HG03565 (cell line): Measurements from ENCODE around the gene SYDE2.
"Not testable (repeated sequence)": the region's sequence is repeated elsewhere in the genome, so short reads cannot be mapped to it uniquely, and the experiment has no call there.

Source experiments
- ATAC-seq: cut with Tn5 transposase; IDR thresholded peaks from one replicate; pipeline ENCODE4 v1.9.1; 2021; ENCODE audit warnings: mild to moderate bottlenecking, moderate library complexity; ENCODE audit not compliant: unreplicated experiment

SYDE2 gene, protein sequence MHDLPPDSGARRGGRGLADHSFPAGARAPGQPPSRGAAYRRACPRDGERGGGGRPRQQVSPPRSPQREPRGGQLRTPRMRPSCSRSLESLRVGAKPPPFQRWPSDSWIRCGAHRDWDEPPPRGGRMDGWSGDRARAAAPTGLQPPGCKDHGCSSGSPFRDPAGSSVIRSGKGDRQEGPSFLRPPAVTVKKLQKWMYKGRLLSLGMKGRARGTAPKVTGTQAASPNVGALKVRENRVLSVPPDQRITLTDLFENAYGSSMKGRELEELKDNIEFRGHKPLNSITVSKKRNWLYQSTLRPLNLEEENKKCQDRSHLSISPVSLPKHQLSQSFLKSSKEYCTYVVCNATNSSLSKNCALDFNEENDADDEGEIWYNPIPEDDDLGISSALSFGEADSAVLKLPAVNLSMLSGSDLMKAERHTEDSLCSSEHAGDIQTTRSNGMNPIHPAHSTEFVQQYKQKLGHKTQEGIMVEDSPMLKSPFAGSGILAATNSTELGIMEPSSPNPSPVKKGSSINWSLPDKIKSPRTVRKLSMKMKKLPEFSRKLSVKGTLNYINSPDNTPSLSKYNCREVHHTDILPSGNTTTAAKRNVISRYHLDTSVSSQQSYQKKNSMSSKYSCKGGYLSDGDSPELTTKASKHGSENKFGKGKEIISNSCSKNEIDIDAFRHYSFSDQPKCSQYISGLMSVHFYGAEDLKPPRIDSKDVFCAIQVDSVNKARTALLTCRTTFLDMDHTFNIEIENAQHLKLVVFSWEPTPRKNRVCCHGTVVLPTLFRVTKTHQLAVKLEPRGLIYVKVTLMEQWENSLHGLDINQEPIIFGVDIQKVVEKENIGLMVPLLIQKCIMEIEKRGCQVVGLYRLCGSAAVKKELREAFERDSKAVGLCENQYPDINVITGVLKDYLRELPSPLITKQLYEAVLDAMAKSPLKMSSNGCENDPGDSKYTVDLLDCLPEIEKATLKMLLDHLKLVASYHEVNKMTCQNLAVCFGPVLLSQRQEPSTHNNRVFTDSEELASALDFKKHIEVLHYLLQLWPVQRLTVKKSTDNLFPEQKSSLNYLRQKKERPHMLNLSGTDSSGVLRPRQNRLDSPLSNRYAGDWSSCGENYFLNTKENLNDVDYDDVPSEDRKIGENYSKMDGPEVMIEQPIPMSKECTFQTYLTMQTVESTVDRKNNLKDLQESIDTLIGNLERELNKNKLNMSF

GRCh38 chr1:85200463-85201339 is at the start of gene SYDE2:
SYDE2 (minus strand) TSS chr1:85201016; CDS start chr1:85200996, 20 bp downstream.
- ATAC-seq, result peak; percentile 64

GRCh38 chr1:85249042-85249441 is 48.2 kb upstream of the SYDE2 start:
- not testable (repeated sequence) for ATAC-seq

DNA sequence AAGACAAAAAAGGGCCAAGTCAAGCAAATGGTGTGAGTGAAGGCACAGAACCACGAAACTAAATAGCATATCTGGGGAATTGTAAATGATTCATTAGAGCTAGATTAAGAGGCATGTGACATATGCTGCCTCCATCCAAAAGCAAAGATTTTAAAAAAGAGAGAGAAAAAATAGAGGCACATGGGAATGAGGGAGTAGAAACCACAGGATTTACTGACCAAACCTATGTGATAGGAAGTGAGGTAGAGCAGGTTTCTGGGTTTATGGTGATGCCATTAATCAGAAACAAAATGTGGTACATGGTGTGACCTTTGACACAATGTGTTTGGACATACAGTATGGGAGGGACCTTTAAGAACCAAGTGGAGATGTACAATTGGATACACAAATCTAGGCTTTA is 45.1 kb upstream of the SYDE2 start:
- no peak for ATAC-seq

- ATAC-seq, result no peak
These were observed 44.6 kb upstream of the SYDE2 start for GRCh38 chr1:85245456-85245855.

- no peak for ATAC-seq
These were observed 43.6 kb upstream of the SYDE2 start for GRCh38 chr1:85244271-85245061.

- no peak for ATAC-seq
These were observed 42.6 kb upstream of the SYDE2 start for GRCh38 chr1:85243372-85243771.

GRCh38 chr1:85240643-85241042 is 39.8 kb upstream of the SYDE2 start:
- no peak for ATAC-seq

- ATAC-seq, result no peak
These were observed 39.4 kb upstream of the SYDE2 start for GRCh38 chr1:85240174-85240601.

GRCh38 chr1:85237613-85238012 is 36.8 kb upstream of the SYDE2 start:
- ATAC-seq, result no peak

GRCh38 chr1:85230305-85230977 is 29.6 kb upstream of the SYDE2 start:
- no peak for ATAC-seq

DNA sequence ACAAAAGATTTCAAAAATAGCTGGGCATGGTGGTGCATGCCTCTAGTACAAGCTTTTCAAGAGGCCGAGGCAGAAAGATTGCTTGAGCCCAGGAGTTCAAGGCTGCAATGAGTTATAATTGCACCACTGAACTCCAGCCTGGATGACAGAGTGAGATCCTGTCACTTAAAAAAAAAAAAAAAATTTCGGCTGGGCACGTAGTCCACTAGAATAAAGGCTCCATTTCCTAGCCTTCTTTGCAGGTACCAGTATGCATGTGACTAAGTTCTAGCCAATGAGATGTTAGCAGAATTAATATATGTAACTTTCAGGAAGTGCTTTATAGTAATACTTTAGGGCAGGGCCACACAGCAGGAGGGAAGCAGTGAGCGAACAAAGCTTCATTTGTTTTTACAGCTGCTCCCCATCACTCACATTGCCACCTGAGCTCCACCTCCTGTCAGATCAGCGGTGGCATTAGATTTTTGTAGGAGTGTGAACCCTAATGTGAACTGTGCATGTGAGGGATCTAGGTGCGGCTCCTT is 28.8 kb upstream of the SYDE2 start:
- no peak for ATAC-seq

GRCh38 chr1:85228972-85229371 is 28.2 kb upstream of the SYDE2 start:
- no peak for ATAC-seq

DNA sequence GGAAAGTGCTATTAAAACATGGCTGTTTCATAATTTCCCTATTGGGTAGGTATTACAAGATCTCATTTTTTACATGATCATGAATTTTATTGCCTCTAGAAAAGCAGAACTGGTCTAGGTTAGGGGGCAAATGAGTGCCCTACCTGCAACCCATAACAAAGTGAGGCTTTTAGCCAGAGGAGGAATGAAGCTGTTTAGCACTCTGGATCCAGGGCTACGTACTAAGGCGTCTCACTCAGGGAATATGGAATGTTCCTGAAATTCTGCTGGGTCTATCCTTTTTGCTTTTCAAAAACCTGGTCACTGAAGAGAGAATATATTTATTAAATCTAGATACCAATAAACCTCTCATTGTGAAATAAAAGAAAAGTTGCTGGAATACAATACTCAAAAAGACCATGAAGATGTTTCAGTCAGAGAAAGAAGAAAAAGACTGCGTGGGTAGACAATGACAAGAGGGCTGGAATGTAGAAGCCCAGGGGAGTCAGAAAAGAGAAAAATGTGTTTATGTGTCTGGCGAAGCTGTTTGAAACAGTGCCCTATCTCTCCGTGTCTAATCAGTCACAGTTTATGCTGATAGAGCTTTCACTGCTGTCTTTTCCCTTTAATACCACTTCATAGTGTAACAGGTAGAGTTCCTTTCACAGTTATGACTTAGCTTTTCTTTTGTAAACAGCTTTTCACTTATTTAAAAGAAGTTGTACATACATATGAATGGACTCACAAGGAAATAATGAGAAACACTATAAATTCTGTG is 25.0 kb upstream of the SYDE2 start:
- no peak for ATAC-seq

GRCh38 chr1:85224734-85225623 is 24.2 kb upstream of the SYDE2 start:
- no peak for ATAC-seq

DNA sequence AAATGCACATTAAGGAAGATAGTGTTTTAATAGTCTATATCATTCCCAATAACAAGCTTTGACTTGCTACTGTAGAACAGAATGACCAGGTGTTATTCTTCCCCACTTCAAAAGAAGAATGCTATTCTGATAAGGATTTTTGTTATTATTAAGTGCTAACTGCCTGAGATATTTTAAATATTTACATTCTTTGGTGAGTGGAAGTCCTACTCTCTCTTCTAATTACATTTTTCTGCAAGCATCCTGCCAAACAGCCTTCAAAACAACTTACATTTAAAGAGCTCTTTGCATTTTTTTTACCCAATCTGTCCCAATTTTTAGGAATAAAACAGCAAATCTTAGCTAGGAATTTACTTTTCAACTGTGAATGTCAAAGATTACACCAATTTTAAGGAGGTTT is 23.5 kb upstream of the SYDE2 start:
- ATAC-seq, result no peak

- no peak for ATAC-seq
These were observed 22.5 kb upstream of the SYDE2 start for GRCh38 chr1:85223334-85223733.

DNA sequence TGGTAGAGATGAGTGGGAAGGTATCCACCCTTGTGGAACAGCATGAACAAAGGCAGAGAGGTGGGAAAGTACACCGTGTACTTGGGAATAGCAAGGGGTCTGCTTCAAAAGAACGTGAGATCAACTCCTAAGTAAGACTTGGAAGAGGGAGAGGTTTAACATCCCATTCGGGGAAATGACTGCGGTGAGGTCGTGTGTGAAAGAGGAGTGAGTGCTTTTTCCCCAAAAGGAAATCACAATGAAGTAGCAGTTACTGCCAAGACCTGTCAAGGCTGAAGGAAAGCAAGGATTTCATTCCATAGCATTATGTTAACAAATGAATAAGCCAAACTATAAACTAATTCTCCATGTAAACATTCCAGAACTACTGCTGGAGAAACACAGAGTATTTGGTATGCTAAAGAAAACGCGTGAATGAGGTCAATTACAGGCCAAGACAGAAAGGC is 20.0 kb upstream of the SYDE2 start:
- no peak for ATAC-seq
